ENCODE measurements around the gene MVK.

DNA sequence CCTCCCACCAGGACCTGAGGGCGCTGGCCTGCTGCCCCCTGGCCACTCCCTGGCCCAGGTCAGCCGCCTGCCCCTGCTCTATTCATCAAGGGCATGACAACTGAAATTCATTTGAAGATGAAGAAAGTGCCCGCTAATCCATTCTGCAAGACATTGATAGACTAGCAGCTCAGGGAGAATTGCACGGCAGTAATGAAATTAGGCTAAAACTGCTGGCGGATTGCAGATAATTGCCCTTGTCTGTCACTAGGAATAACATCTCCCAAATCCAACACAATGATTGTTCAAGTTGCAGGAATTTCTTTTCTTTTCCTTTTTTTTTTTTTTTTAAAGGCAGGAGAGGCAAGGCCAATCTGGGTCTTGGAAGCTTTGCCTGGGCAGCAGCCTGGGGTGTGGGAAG is 44.5 kb downstream of the MVK start:
- TF ChIP-seq, protein P1, sequence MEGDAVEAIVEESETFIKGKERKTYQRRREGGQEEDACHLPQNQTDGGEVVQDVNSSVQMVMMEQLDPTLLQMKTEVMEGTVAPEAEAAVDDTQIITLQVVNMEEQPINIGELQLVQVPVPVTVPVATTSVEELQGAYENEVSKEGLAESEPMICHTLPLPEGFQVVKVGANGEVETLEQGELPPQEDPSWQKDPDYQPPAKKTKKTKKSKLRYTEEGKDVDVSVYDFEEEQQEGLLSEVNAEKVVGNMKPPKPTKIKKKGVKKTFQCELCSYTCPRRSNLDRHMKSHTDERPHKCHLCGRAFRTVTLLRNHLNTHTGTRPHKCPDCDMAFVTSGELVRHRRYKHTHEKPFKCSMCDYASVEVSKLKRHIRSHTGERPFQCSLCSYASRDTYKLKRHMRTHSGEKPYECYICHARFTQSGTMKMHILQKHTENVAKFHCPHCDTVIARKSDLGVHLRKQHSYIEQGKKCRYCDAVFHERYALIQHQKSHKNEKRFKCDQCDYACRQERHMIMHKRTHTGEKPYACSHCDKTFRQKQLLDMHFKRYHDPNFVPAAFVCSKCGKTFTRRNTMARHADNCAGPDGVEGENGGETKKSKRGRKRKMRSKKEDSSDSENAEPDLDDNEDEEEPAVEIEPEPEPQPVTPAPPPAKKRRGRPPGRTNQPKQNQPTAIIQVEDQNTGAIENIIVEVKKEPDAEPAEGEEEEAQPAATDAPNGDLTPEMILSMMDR (optimal IDR thresholded peaks at IDR 0.05 in 1 of 3, IDR thresholded peaks at IDR 0.05 in 1 of 3, conservative IDR thresholded peaks at IDR 0.05 in 1 of 3; ENCODE audit: extremely low read depth in 1 of 3, insufficient read depth in 2 of 3, low read length in 3 of 3), result no peak
- no peak for TF ChIP-seq EZH2 (IDR thresholded peaks at IDR 0.05; ENCODE audit: low read length)
